LNCAP (cell line): ENCODE measurements around the gene SULF2.

Source experiments
- TF ChIP-seq, protein P1 (sequence below): fragments of 450-650 bp; IDR thresholded peaks from 2 replicates; pipeline ENCODE4 v1.5.1; 2017; ENCODE audit warnings: mild to moderate bottlenecking

The SULF2 gene

DNA sequence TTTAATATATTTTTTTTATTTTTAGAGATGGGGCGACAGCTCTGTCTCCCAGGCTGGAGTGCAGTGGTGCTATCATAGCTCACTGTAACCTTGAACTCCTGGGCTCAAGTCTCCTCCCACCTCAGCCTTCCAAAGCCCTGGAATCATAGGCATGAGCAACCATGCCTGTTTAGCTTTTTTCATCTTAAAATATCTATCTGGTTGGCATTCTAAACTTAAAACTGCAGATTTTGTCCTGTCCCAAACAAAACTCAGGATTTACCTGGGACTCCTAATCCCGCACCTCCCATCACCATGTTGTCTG lies 124.7 kb downstream of the SULF2 start:
- TF ChIP-seq, protein P1, sequence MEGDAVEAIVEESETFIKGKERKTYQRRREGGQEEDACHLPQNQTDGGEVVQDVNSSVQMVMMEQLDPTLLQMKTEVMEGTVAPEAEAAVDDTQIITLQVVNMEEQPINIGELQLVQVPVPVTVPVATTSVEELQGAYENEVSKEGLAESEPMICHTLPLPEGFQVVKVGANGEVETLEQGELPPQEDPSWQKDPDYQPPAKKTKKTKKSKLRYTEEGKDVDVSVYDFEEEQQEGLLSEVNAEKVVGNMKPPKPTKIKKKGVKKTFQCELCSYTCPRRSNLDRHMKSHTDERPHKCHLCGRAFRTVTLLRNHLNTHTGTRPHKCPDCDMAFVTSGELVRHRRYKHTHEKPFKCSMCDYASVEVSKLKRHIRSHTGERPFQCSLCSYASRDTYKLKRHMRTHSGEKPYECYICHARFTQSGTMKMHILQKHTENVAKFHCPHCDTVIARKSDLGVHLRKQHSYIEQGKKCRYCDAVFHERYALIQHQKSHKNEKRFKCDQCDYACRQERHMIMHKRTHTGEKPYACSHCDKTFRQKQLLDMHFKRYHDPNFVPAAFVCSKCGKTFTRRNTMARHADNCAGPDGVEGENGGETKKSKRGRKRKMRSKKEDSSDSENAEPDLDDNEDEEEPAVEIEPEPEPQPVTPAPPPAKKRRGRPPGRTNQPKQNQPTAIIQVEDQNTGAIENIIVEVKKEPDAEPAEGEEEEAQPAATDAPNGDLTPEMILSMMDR: no peak

DNA sequence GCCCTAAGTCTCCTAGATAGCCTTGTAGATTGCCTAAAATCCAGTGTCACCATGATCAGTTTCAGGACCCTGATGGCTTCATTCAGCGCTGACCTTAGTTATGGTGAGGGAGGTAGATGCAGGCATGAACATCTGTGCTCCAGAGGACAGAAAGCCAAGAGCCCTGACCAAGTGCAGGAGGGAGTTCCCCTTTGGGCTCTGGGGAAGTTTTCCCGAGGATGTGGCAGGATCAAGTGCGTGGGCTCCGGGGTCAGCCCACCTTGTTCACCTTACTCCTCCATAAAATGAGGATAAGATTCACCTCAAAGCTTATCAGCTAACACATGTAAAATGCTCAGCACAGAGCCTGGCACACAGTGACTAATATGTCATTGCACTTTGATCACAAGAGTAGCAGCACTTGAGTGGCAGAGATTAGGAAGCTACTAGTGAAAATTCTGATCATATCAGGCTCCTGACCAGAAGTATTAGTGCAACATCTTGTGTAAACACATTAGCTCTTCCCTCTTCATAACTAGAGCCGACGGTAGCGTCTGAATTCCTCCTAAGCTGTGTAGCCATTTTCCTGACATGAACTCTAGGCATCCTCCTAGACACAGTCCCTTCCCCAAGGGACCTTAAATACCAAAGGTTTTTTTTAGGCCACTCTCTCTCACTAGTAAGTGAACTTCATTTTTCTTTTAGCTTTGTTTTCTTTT lies 125.2 kb downstream of the SULF2 start:
- TF ChIP-seq, protein P1: no peak

DNA sequence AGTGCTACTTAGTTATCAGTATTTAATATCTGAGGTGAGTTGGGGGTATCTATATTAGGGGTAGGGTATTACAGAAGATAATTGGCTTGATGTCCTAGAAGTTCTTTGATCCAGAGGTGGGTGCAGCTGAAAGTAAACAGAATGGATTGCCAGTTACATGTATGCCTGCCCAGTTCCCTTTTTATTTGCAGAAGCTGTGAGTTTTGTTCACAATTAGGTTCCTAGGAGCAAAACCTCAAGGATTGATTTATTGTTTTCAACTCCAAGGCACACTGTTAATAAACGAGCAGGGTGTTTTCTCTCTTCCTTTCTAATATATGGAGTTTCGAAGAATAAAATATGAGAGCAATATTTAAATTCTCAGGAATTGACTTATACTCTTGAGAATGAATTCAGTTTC lies 129.0 kb downstream of the SULF2 start:
- TF ChIP-seq, protein P1: no peak

DNA sequence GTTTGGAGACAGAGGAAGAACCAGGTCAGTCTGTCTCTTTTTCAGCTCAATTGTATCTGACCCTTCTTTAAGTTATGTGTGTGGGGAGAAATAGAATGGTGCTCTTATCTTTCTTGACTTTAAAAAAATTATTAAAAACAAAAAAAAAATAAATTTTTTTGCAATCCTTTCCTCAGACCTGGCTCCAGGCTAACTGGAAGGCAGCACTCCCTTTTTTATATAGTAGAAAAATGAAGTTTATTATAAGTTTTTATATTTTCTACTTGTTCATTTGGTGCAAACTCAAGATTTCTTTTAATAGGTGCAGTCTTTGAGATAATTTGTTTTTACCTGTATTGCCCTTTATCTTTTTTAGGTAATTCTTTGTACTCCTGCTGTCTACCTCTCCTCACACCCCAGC lies 129.6 kb downstream of the SULF2 start:
- TF ChIP-seq, protein P1: no peak

DNA sequence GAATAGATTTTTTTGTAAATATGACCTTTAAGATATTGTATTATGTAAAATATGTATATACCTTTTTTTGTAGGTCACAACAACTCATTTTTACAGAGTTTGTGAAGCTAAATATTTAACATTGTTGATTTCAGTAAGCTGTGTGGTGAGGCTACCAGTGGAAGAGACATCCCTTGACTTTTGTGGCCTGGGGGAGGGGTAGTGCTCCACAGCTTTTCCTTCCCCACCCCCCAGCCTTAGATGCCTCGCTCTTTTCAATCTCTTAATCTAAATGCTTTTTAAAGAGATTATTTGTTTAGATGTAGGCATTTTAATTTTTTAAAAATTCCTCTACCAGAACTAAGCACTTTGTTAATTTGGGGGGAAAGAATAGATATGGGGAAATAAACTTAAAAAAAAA lies 130.9 kb downstream of the SULF2 start:
- TF ChIP-seq, protein P1: no peak

DNA sequence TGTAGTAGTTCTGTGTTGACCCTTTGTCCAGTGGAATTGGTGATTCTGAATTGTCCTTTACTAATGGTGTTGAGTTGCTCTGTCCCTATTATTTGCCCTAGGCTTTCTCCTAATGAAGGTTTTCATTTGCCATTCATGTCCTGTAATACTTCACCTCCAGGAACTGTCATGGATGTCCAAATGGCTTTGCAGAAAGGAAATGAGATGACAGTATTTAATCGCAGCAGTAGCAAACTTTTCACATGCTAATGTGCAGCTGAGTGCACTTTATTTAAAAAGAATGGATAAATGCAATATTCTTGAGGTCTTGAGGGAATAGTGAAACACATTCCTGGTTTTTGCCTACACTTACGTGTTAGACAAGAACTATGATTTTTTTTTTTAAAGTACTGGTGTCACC lies 131.4 kb downstream of the SULF2 start:
- TF ChIP-seq, protein P1: no peak

DNA sequence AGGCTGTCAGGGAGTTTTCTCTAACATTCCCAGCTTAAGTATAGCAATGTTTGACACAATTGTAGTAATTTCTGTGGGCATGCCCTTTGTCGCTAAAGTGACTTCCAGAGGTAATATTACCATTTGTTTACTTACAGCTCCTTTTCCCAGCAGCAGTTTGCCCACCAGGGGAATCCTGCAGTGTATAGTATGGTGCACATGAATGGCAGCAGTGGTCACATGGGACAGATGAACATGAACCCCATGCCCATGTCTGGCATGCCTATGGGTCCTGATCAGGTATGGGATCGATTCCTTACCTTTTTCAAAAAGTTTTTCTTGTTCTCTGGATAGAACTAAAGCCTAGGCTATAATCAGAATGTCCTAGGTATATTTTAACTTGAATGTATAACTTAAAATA lies 132.5 kb downstream of the SULF2 start:
- TF ChIP-seq, protein P1: no peak

DNA sequence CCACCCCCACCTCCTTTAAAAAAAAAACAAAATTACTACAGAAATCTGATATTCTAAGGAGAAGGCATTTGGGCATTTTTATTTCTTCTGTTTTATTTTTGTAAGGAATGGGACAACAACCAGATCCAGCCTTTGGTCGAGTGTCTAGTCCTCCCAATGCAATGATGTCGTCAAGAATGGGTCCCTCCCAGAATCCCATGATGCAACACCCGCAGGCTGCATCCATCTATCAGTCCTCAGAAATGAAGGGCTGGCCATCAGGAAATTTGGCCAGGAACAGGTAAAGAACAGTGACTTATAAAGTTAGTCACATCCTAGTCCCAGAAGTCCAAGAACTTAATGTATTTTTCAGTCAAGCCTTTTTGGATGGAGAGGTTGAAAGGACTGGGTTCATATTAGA lies 133.0 kb downstream of the SULF2 start:
- TF ChIP-seq, protein P1: no peak
